Lower leg skin (tissue), 4 donors: ENCODE results near the gene SAMD9L. TPM values are rescaled to one million over a fixed set of nuclear protein-coding genes. Genes with fewer than 3 reads are reported as not detected.

Experiments used
- DNase-seq, 2 donors: peaks; one replicate each; pipeline ENCODE4 v3.0.0-alpha.2; 2019; ENCODE audit warnings: low spot score in 2 of 2
- H3K4me3 ChIP-seq: fragments of 200-600 bp; sonication (generic); 2 replicates; pipeline ENCODE4 v1.5.1; 2017; ENCODE audit warnings: mild to moderate bottlenecking, low read depth; ENCODE audit not compliant: poor library complexity, severe bottlenecking
- POLR2A ChIP-seq, 2 donors: fragments of 450-650 bp; IDR thresholded peaks; one replicate each; pipeline ENCODE4 v1.6.1; 2016 to 2017; ENCODE audit warnings: antibody characterized with exemption in 2 of 2, mild to moderate bottlenecking in 1 of 2, moderate library complexity in 1 of 2
- WGBS, 2 donors: methylation state at CpG; one replicate each; pipeline ENCODE4 v1.1.5; 2018; 5-methylcytosine and 5-hydroxymethylcytosine counted together
- intact Hi-C: fragments of 100-400 bp; cut with DNase I; formaldehyde crosslinking; loops from one replicate; pipeline ENCODE4 v1.15.0; 2023; ENCODE audit warnings: low total_unique reads
- total RNA-seq, 4 donors: library from RNA; depleted of rRNA; stranded (reverse); fragments of >200 nt; gene quantifications; one replicate each; pipeline ENCODE4 v1.1.0, GENCODE V29; 2016
- TF ChIP-seq, protein P1 (sequence below), 3 donors: fragments of 450-650 bp; IDR thresholded peaks; one replicate each; pipeline ENCODE4 v1.5.1; 2016; ENCODE audit warnings: antibody characterized with exemption in 3 of 3, mild to moderate bottlenecking in 3 of 3, moderate library complexity in 2 of 3

SAMD9L gene
- total RNA-seq, 4 donors from 2014 or later = 0.65 to 2.5 (median 1.5) TPM

DNA sequence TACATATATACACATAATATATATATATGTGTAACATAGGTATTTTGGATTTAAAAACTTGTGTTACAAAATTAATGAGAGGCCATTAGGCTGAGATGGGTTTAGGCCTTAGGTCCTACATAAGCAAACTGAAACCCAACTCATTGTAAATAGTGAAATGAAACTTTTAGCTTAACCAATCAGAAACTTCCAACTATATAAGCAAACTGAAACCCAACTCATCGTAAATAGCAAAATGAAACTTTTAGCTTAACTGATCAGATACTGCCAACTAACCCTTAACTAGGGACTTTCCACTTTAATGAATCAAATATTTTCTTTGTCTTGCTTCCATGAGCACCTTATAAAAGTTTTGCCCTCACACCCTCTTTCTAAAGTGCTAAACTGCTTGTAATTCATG lies 17.3 kb upstream of the SAMD9L start:
- WGBS, 2 donors = 31 to 36% methylated on average over 1 of the region's 1 CpG
- no peak for DNase-seq
- intact Hi-C loops = no loop called here
- no peak for TF ChIP-seq POLR2A (IDR thresholded peaks at IDR 0.05)
- TF ChIP-seq, protein P1, sequence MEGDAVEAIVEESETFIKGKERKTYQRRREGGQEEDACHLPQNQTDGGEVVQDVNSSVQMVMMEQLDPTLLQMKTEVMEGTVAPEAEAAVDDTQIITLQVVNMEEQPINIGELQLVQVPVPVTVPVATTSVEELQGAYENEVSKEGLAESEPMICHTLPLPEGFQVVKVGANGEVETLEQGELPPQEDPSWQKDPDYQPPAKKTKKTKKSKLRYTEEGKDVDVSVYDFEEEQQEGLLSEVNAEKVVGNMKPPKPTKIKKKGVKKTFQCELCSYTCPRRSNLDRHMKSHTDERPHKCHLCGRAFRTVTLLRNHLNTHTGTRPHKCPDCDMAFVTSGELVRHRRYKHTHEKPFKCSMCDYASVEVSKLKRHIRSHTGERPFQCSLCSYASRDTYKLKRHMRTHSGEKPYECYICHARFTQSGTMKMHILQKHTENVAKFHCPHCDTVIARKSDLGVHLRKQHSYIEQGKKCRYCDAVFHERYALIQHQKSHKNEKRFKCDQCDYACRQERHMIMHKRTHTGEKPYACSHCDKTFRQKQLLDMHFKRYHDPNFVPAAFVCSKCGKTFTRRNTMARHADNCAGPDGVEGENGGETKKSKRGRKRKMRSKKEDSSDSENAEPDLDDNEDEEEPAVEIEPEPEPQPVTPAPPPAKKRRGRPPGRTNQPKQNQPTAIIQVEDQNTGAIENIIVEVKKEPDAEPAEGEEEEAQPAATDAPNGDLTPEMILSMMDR (IDR thresholded peaks at IDR 0.05) = no peak
- no peak overlapping the region for H3K4me3 ChIP-seq

DNA sequence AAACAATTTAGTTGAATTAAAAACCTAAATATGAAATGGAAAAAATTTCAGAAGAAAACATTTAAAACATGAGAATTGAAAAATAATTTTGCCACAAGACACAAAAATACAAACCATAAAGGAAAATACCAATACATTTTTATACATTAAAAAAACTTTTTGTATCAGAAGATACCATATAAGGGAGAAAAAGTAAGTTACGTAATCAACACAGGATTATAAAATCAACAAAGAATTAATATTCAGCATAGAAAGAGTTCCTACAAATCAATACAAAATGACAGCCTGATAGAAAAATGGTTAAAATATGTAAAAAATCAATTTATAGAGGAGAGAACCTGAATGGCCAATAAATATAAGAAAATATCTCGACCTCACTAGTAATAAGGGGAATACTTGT lies 16.6 kb upstream of the SAMD9L start:
- H3K4me3 ChIP-seq = no peak overlapping the region
- 93 to 94% methylated on average over 2 of the region's 2 CpGs for WGBS, 2 donors
- DNase-seq = no peak
- no peak for TF ChIP-seq POLR2A (IDR thresholded peaks at IDR 0.05)
- TF ChIP-seq, protein P1 (IDR thresholded peaks at IDR 0.05) = no peak
- intact Hi-C loops = no loop called here

DNA sequence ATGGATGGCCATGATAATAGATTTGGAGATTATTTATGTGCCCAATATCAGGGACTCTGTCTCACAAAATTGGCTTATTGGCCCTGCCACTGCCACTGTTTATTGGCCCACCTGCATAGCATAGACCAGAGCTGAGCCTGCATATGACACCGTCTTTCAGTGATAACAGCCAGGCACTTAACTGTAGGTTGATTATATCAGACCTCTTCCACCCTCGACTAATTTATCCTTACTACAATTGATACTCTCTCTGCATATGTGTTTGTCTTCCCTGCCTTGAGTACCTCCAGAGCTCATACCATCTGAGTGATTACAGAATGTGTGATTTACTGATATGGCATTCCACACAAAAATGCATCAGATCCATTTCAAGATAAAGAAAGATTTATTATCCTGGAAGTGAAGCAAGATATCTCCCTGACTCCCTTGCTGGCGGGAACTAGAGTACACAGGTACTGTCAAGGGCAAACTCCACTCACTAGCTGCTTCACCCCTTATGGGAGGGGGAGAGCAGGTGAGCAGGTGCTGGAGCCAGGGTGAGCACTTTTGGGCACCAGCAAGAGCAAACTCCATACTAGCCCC lies 13.1 kb upstream of the SAMD9L start:
- intact Hi-C loops = no loop called here
- 52 to 68% methylated on average over 3 of the region's 3 CpGs for WGBS, 2 donors
- TF ChIP-seq POLR2A (IDR thresholded peaks at IDR 0.05) = no peak
- TF ChIP-seq, protein P1 (IDR thresholded peaks at IDR 0.05) = no peak

DNA sequence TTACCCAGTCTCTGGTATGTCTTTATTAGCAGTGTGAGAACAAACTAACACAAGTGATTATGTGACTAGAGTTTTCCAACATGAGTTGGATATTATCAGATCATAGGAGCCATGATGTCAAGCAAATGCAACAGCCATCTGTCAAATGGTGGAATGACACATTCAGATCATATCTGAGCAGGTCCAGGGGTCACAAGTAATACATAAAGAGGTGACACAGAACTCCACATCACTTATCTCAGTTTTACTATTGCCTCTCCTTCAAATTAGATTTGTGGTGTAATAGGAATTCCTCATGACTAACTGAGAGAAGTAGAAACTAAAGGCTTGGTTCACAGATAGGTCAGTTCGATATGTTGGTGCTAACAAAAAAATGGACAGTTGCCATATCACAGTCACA lies 12.2 kb upstream of the SAMD9L start:
- H3K4me3 ChIP-seq = no peak overlapping the region
- WGBS, 2 donors = 53 to 64% methylated on average over 1 of the region's 1 CpG
- no peak for DNase-seq
- TF ChIP-seq, protein P1 (IDR thresholded peaks at IDR 0.05) = no peak
- TF ChIP-seq POLR2A (IDR thresholded peaks at IDR 0.05) = no peak
- intact Hi-C loops = no loop called here

More for the DNA sequence above, 13.1 kb upstream of the SAMD9L start:
- H3K4me3 ChIP-seq = no peak overlapping the region
- DNase-seq = no peak

DNA sequence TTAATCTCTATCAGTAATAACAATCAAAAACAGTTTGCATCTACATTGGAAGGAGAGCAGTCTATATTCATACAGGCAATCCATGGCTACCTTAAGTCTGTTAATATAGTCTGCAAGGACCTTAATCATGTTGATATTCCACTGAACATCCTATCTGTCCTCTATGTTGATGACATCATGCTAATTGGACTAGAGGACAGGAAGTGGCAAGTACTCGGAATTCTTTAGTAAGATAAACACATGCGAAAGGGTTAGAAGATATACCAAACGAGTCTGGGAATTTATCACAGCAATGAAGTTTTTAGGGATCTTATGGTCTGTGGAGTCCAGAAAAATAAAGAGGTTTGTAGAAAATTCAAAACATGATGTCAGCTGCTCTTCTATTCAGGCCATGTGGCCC lies 11.3 kb upstream of the SAMD9L start:
- no peak for DNase-seq
- TF ChIP-seq, protein P1 (IDR thresholded peaks at IDR 0.05) = no peak
- no peak for TF ChIP-seq POLR2A (IDR thresholded peaks at IDR 0.05)
- 52 to 57% methylated on average over 3 of the region's 3 CpGs for WGBS, 2 donors
- intact Hi-C loops = no loop called here
- H3K4me3 ChIP-seq = no peak overlapping the region

DNA sequence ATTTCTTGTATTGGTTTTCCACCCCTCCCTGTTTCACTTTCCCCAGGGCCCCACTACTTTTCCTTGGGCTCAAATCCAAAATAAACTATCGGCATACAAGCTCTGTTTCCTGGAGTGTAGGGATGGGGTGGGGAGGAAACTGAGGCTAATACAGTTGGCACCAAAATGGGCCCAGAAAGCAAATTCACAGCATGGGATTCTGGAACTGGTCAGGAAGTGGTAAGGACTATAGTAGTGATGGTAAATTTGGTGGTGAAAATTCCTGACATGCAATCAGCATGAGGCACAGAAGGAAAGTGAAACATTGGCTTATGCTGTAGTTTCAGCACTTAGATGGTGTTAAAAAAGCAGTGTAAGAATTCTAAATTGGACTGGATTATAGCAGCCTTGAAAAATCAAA lies 8.7 kb upstream of the SAMD9L start:
- WGBS, 2 donors = 57 to 64% methylated on average over 1 of the region's 1 CpG
- H3K4me3 ChIP-seq = no peak overlapping the region
- no peak for TF ChIP-seq POLR2A (IDR thresholded peaks at IDR 0.05)
- TF ChIP-seq, protein P1 (IDR thresholded peaks at IDR 0.05) = no peak
- intact Hi-C loops = no loop called here
- DNase-seq = no peak
